T-helper 1 cell treated with Interleukin-12 subunit alpha and Interleukin-12 subunit beta and Interleukin-4 antibody, amounts not matched to agents 30 μg/mL and 1 μg/mL, for 36 hours (primary cell): ENCODE results near the gene GPR183.

Experiments
- H3K27ac Mint-ChIP-seq: one replicate; pipeline ENCODE4 v1.8.0; 2021; ENCODE audit warnings: mild to moderate bottlenecking, mixed read lengths
- H3K27me3 Mint-ChIP-seq: one replicate; pipeline ENCODE4 v1.8.0; 2021; ENCODE audit warnings: low read depth, mixed read lengths
- H3K36me3 Mint-ChIP-seq: one replicate; pipeline ENCODE4 v1.8.0; 2021; ENCODE audit warnings: low read depth, mixed read lengths
- H3K4me1 Mint-ChIP-seq: one replicate; pipeline ENCODE4 v1.8.0; 2021; ENCODE audit warnings: low read depth, mixed read lengths
- H3K4me3 Mint-ChIP-seq: one replicate; pipeline ENCODE4 v1.8.0; 2021; ENCODE audit warnings: mild to moderate bottlenecking, moderate library complexity, mixed read lengths
- H3K9me3 Mint-ChIP-seq: one replicate; pipeline ENCODE4 v1.8.0; 2021; ENCODE audit warnings: mixed read lengths

GPR183 gene

DNA sequence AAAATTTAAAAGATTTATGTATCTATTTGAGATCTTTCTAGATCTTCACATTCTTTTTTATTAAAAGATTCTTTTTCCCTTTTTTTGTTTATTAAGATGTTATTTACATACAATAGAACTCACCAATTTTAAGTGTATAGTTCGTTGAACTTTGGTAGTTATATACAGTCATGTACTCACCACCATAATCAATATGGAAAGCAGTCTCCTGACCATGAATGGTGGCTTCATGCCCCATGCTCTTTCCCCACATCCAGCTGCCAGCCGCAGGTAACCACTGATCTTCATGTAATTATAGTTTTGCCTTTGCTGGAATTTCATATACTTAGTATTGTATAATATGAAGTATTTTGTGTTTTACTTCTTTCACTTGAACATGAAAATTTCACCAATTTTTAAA is 20.6 kb upstream of the GPR183 start:
- no peak overlapping the region for H3K4me3 Mint-ChIP-seq
- no peaks in the 10 kb centered on the region for H3K27me3 Mint-ChIP-seq
- H3K9me3 Mint-ChIP-seq = peaks cover 3% of the 10 kb centered on the region
- no peak overlapping the region for H3K27ac Mint-ChIP-seq
- peaks cover 37% of the 10 kb centered on the region for H3K4me1 Mint-ChIP-seq
- H3K36me3 Mint-ChIP-seq = peaks cover 50% of the 10 kb centered on the region

DNA sequence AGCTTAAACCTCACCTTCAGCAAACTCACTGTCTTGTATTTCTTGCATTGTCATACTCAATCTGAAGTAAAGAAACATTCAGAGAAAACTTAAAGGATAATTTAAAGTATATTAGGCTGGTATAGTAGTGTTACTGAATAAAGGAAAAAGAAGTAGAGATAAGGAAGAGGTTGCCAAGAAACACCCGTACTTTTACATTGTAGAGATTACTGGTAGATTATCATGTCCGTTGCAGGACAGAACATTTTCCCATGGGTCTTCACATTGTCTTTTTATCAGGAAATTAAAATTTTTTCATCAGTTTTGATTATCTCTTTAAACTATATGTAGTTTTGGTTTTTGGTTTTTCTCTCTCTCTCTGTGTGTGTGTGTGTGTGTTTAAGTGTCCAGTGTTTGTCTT is 19.9 kb upstream of the GPR183 start:
- Mint-ChIP-seq H3K36me3 (peaks cover 46% of the 10 kb centered on the region), H3K9me3 (peaks cover 3% of the 10 kb centered on the region), H3K4me1 (peaks cover 41% of the 10 kb centered on the region), H3K4me3 (no peak overlapping the region), H3K27me3 (no peaks in the 10 kb centered on the region), H3K27ac (no peak overlapping the region)

- Mint-ChIP-seq H3K9me3 (peaks cover 3% of the 10 kb centered on the region), H3K27me3 (no peaks in the 10 kb centered on the region), H3K36me3 (peaks cover 40% of the 10 kb centered on the region), H3K4me3 (no peak overlapping the region), H3K27ac (peak overlapping the region; percentile 66), H3K4me1 (peaks cover 48% of the 10 kb centered on the region)
Observed at GRCh38 chr13:99326012-99326411, 18.8 kb upstream of the GPR183 start.

DNA sequence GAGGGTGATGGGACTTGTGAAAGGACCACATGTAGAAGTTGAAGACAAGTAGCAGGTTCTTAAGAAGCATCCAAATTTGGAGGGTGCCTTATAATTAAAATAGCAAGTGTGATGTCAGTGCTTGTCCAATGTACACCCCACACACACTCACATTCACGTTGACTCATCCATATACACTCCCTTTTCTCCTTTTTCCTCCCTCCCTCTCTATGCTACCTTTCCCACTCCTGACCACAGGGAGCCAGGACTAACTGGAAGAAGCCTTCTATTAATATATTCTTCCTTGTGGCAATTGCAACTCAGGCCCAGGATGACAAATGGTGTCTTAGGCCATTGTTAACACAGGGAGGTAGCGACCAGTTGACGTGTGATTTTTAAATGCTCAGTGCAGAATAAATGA is 16.3 kb upstream of the GPR183 start:
- H3K36me3 Mint-ChIP-seq = peaks cover 31% of the 10 kb centered on the region
- H3K9me3 Mint-ChIP-seq = no peaks in the 10 kb centered on the region
- H3K4me1 Mint-ChIP-seq = peaks cover 47% of the 10 kb centered on the region
- no peaks in the 10 kb centered on the region for H3K27me3 Mint-ChIP-seq
- H3K4me3 Mint-ChIP-seq = no peak overlapping the region
- H3K27ac Mint-ChIP-seq = peak overlapping the region; percentile 86

GRCh38 chr13:99322297-99323103 is 15.3 kb upstream of the GPR183 start:
- Mint-ChIP-seq H3K36me3 (peaks cover 34% of the 10 kb centered on the region), H3K4me3 (peak overlapping the region; percentile 27), H3K4me1 (peaks cover 47% of the 10 kb centered on the region), H3K27me3 (no peaks in the 10 kb centered on the region), H3K27ac (peak overlapping the region; percentile 86), H3K9me3 (no peaks in the 10 kb centered on the region)

- Mint-ChIP-seq H3K36me3 (peaks cover 31% of the 10 kb centered on the region), H3K4me1 (peaks cover 47% of the 10 kb centered on the region), H3K27ac (peak overlapping the region; percentile 86), H3K27me3 (no peaks in the 10 kb centered on the region), H3K4me3 (no peak overlapping the region), H3K9me3 (no peaks in the 10 kb centered on the region)
Observed at GRCh38 chr13:99321709-99322108, 14.5 kb upstream of the GPR183 start.

DNA sequence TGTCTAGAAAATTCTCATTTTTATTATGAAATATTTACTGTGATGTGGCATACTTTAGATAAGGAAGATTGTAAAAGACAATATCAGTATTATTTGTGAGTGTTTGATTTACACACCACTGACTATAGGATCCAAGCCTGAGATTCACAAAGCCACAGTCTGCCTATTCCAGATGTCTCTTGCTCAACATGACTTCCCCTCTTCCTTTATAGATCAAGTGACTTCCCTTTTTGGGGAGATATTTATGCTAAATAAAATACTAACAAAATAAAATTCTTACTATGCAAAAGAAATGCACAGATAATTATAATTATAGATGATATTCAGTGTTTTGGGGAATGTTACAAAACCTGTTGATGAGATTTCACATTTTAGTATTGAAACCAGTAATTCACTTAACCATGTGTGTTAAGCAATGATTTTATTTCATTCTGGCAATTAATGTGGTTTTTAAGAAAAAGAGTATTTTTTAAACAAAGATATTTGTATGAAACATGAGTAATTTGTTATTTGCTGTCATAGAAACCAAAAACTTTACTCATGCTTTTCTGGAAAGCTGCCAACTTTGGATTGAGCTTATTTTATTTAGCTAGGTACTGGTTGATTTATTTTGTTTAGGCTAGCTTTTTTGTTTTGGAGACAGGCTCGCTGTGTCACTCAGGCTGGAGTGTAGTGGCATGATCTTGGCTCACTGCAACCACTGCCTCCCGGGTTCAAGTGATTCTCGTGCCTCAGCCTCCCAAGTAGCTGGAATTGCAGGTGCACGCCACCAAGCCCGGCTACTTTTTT is 13.7 kb upstream of the GPR183 start:
- no peaks in the 10 kb centered on the region for H3K9me3 Mint-ChIP-seq
- H3K4me1 Mint-ChIP-seq = peaks cover 50% of the 10 kb centered on the region
- H3K36me3 Mint-ChIP-seq = peaks cover 31% of the 10 kb centered on the region
- H3K27me3 Mint-ChIP-seq = no peaks in the 10 kb centered on the region
- H3K27ac Mint-ChIP-seq = no peak overlapping the region
- H3K4me3 Mint-ChIP-seq = no peak overlapping the region

DNA sequence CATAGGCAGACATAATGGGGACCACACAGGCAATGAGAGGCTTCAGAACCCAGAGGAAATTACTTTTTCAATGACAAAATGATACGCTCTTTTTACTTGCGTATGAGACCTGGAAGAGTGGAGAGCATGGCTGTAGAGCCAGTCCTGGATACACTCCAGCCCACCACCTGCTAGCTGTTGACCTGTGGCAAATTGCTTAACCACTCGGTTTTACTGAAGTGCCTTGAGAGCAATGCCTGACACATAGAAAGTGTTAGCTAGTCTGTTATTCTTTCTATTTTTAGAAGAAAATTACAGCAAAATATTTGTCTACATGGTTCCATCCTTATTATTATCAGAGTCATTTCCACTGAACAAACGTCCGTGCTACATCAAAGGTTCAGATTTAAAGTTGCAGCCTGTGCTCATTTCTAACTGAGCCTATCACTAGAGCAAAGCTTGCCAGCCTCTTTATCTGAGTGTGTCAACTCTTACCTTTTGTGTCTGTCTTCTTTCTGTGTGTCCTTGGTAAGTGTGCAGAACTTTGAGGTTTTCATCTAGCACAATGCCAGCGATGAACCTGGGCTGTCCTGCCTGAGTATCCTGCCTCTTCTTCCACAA is 9.6 kb upstream of the GPR183 start:
- Mint-ChIP-seq H3K4me3 (no peak overlapping the region), H3K9me3 (no peaks in the 10 kb centered on the region), H3K36me3 (peaks cover 30% of the 10 kb centered on the region), H3K4me1 (peaks cover 45% of the 10 kb centered on the region), H3K27me3 (no peaks in the 10 kb centered on the region), H3K27ac (no peak overlapping the region)

DNA sequence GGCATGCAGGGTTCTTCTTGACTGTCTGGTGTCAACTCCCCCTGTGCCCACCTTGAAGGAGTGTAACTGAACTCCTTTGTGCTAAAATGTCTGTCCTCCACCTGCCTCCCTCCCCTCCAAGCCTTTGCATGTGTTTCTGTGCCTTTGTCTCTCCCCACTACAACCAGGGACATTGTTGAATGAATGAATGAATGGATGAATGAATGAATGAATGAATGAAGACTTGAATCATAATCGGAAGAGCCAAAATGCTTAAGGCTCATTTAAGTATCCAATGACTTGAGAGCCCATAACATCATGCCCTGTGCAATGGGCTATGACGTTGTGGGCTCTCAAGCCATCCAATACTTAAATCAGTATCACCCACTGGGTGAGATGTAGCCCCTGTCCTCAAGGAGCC is 9.0 kb upstream of the GPR183 start:
- Mint-ChIP-seq H3K4me3 (no peak overlapping the region), H3K27me3 (no peaks in the 10 kb centered on the region), H3K9me3 (no peaks in the 10 kb centered on the region), H3K36me3 (peaks cover 30% of the 10 kb centered on the region), H3K27ac (peak overlapping the region; percentile 19), H3K4me1 (peaks cover 44% of the 10 kb centered on the region)

- peak overlapping the region; percentile 71 for H3K4me3 Mint-ChIP-seq
Observed at GRCh38 chr13:99315186-99315585, 8.0 kb upstream of the GPR183 start.

DNA sequence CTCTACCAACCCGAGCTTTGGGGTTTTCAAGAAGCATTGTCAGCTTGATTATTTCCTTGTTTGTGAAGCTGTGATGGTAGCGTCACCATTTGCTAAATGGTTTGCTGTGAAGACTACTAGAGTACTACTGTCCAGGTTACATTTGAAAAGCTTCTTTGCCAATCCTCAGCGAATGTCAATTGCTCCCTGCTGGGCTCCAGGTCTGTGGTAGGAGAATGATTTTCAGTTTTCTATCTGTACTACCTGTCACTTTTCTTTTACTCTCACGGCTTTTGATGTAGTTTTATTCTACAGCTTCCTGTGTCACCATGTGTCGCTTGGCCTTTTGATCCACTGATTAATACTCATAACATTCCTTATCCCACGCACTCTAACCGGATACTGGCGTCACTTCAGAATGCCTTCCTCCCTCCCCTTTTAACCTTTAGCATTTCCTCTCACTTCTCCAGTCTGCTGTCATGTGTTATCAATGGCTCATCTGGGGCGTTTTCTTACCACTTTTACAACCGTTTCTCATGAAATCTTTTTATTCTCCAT is 7.5 kb upstream of the GPR183 start:
- no peaks in the 10 kb centered on the region for H3K9me3 Mint-ChIP-seq
- no peaks in the 10 kb centered on the region for H3K27me3 Mint-ChIP-seq
- peaks cover 30% of the 10 kb centered on the region for H3K36me3 Mint-ChIP-seq
- H3K27ac Mint-ChIP-seq = peak overlapping the region; percentile 93
- peak overlapping the region; percentile 71 for H3K4me3 Mint-ChIP-seq
- H3K4me1 Mint-ChIP-seq = peaks cover 53% of the 10 kb centered on the region

More at GRCh38 chr13:99315186-99315585, 8.0 kb upstream of the GPR183 start:
- Mint-ChIP-seq H3K27ac (peak overlapping the region; percentile 93), H3K4me1 (peaks cover 51% of the 10 kb centered on the region), H3K27me3 (no peaks in the 10 kb centered on the region), H3K36me3 (peaks cover 30% of the 10 kb centered on the region), H3K9me3 (no peaks in the 10 kb centered on the region)

DNA sequence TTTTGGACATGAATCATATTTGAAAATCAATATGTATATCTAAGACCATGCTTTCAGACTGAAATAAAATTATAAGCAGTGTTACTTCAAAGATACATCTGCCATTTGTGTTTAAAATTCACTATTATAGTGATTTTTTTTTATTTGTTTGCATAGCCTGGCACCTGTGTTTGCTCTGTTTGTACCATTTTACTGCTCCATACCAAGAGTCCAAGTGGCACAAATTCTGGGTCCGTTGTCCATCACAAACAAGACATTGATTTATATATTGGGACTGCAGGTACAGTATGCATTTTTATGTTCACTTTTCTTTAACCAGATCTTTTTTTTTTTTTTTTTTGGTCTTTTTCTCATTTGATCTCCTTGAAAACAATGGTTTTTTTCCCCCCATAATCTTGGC is 6.7 kb upstream of the GPR183 start:
- H3K36me3 Mint-ChIP-seq = peaks cover 26% of the 10 kb centered on the region
- no peaks in the 10 kb centered on the region for H3K27me3 Mint-ChIP-seq
- H3K4me1 Mint-ChIP-seq = peaks cover 49% of the 10 kb centered on the region
- no peaks in the 10 kb centered on the region for H3K9me3 Mint-ChIP-seq
- peak overlapping the region; percentile 71 for H3K4me3 Mint-ChIP-seq
- H3K27ac Mint-ChIP-seq = peak overlapping the region; percentile 93

DNA sequence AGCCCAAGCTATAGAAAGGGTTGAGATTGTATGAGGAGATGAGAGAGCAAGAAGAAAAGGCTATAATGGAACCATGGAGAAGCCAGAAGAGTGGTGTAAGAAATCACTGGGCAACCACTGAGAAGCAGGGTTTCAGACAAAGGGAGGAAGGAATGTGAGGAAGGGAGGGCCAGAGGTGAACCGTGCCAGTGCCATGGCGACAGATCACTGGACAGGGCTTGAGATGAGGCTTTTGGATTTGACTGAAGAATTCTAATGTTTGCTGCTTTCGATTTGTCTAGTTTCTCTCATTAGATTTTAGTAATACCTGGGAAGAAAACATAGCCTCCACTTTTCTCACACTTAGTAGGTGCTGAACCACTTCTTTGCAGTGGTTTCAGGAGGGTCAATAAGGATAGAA is 6.3 kb upstream of the GPR183 start:
- peak overlapping the region; percentile 67 for H3K4me3 Mint-ChIP-seq

GRCh38 chr13:99312493-99312883 is 5.3 kb upstream of the GPR183 start:
- H3K27me3 Mint-ChIP-seq = no peaks in the 10 kb centered on the region
- H3K36me3 Mint-ChIP-seq = peaks cover 27% of the 10 kb centered on the region
- H3K4me3 Mint-ChIP-seq = no peak overlapping the region
- H3K27ac Mint-ChIP-seq = peak overlapping the region; percentile 81
- peaks cover 62% of the 10 kb centered on the region for H3K4me1 Mint-ChIP-seq
- no peaks in the 10 kb centered on the region for H3K9me3 Mint-ChIP-seq

More for the DNA sequence above, 6.3 kb upstream of the GPR183 start:
- Mint-ChIP-seq H3K4me1 (peaks cover 52% of the 10 kb centered on the region), H3K36me3 (peaks cover 24% of the 10 kb centered on the region), H3K9me3 (no peaks in the 10 kb centered on the region), H3K27me3 (no peaks in the 10 kb centered on the region), H3K27ac (peak overlapping the region; percentile 67)
